Heart right ventricle (tissue), 16 donors: ENCODE measurements around the gene RAET1L. TPM values are rescaled to one million over a fixed set of nuclear protein-coding genes. Genes with fewer than 3 reads are reported as not detected.

ENCODE experiments used
- ATAC-seq, 8 donors: fragments of 200-7000 bp; cut with Tn5 transposase; one replicate each; pipeline ENCODE4 v1.9.1; 2020; ENCODE audit warnings: mild to moderate bottlenecking in 8 of 8, moderate library complexity in 8 of 8, moderate number of reproducible peaks in 1 of 8
- DNase-seq, 2 donors: peaks; one replicate each; pipeline ENCODE4 v3.0.0-alpha.2; 2020
- H3K27ac ChIP-seq, 10 donors: fragments of 200-600 bp; sonication (generic) in 2 of 10; one replicate each; pipeline versions ENCODE4 v1.5.0 to v1.8.0; 2020 to 2022; ENCODE audit warnings: mild to moderate bottlenecking in 3 of 10
- H3K27me3 ChIP-seq, 7 donors: fragments of 200-600 bp; one replicate each; pipeline ENCODE4 v1.8.0; 2021 to 2022; ENCODE audit warnings: mild to moderate bottlenecking in 2 of 7
- H3K36me3 ChIP-seq, 9 donors: fragments of 200-600 bp; sonication (generic) in 1 of 9; one replicate each; pipeline versions ENCODE4 v1.5.0 to v1.8.0; 2020 to 2022; ENCODE audit warnings: mild to moderate bottlenecking in 2 of 9
- H3K4me1 ChIP-seq, 9 donors: fragments of 200-600 bp; sonication (generic) in 1 of 9; one replicate each; pipeline versions ENCODE4 v1.5.0 to v1.8.0; 2020 to 2022; ENCODE audit warnings: mild to moderate bottlenecking in 4 of 9
- H3K4me3 ChIP-seq, 10 donors: fragments of 200-600 bp; sonication (generic) in 2 of 10; one replicate each; pipeline versions ENCODE4 v1.5.0 to v1.8.0; 2020 to 2022; ENCODE audit warnings: mild to moderate bottlenecking in 7 of 10, moderate library complexity in 2 of 10
- H3K9me3 ChIP-seq, 11 donors: fragments of 200-600 bp in 10 of 11; sonication (generic) in 2 of 11; one replicate each; pipeline versions ENCODE4 v1.5.0 to v1.8.0; 2013 to 2022; ENCODE audit warnings: mild to moderate bottlenecking in 2 of 11, control low read depth in 1 of 11, moderate library complexity in 1 of 11
- CTCF ChIP-seq, 9 donors: fragments of 200-600 bp; sonication (generic) in 2 of 9; IDR thresholded peaks; one replicate each; pipeline versions ENCODE4 v1.5.0 to v1.8.0; 2021 to 2022; ENCODE audit warnings: antibody characterized with exemption in 9 of 9, mild to moderate bottlenecking in 5 of 9, moderate library complexity in 1 of 9
- WGBS, 2 donors: extraction: QIAGEN DNeasy Blood & Tissue Kit; methylation state at CpG; one replicate each; pipeline ENCODE4 v1.1.7; 2013; ENCODE audit warnings: inconsistent platforms in 1 of 2; 5-methylcytosine and 5-hydroxymethylcytosine counted together
- intact Hi-C, 10 donors: fragments of 100-400 bp; cut with DNase I; formaldehyde crosslinking; loops; one replicate each; pipeline versions ENCODE4 v1.11.1 to v1.14.2; 2022
- polyA plus RNA-seq, 2 donors: library from polyadenylated mRNA; stranded (reverse); fragments of 200-250 nt; gene quantifications; one replicate each; pipeline ENCODE4 v1.2.3, GENCODE V29; 2013
- total RNA-seq, 10 donors: library from RNA; stranded (reverse); fragmentation: NEBNext Ultra II Directional in 3 of 10; extraction: Animal tissue kit (Norgen Biotek cat#: 25700) in 3 of 10; gene quantifications; one replicate each; pipeline versions ENCODE4 v1.2.1 to v1.2.4, GENCODE V29; 2021 to 2023
- donor health status: Arrhythmogenic right ventricular cardiomyopathy.
- donor health status: ischemic (EF 13 %, LVEDD 7.1; RV severe dilation, severe dysfunction).
- donor health status: healthy with polysubstance abuse.
- donor health status: DM: no; HTN: yes; CAD: no.
- donor health status: DM: no; HTN: no; CAD: no.
- donor health status: ischemic (EF 25% LVEDD 6.9; RV normal size, moderate dysfunction).
- donor health status: ischemic (EF 25% LVEDD 5.7; RV mildly dilated, moderate dysfunction).
- donor health status: healthy.
- donor health status: DM: yes; HTN: yes; CAD: no.
- donor health status: Ischemic cardiomyopathy.
- donor health status: ischemic (EF 35%, LVEDD 5.7; RV mildly dilated, moderate dysfunction).
- donor health status: nonischemic (EF 11% LVEDD 7.7; RV severe dilation, severe dysfunction).
- donor health status: DM: yes; HTN: yes; CAD: no.
- donor health status: PGD.
- donor health status: ischemic (EF 29% LVEDD 5.4; RV normal size, mild dysfunction).
- donor health status: nonischemic (EF 23%, LVEDD 6.1; RV moderate dilation, normal function).

The RAET1L gene
- total and polyA plus RNA-seq, 12 donors, result 0.03 TPM; not detected in 11

- no peak for TF ChIP-seq CTCF (IDR thresholded peaks at IDR 0.05)
- WGBS, 2 donors, result 77 to 87% methylated on average over 6 of the region's 6 CpGs
- intact Hi-C loops, result no loop called here
- no peak overlapping the region for H3K27ac ChIP-seq
- DNase-seq, result no peak
- ATAC-seq, result peak in 1 of 8 donors; percentile 11
- H3K36me3 ChIP-seq, result no peaks in the 10 kb centered on the region
- no peak overlapping the region for H3K4me3 ChIP-seq
- peaks cover 2 to 13% (median 11%) of the 10 kb centered on the region in 9 donors for H3K4me1 ChIP-seq
- H3K27me3 ChIP-seq, result peaks cover 17 to 54% (median 46%) of the 10 kb centered on the region in 7 donors
- H3K9me3 ChIP-seq, result no peaks in the 10 kb centered on the region
These were observed 8.0 kb upstream of the RAET1L start for GRCh38 chr6:150033207-150033771.

GRCh38 chr6:150032598-150032997, 7.3 kb upstream of the RAET1L start:
- Histone ChIP-seq H3K4me1 (peaks cover 0 to 7% (median 4%) of the 10 kb centered on the region in 9 donors), H3K36me3 (no peaks in the 10 kb centered on the region), H3K9me3 (no peaks in the 10 kb centered on the region), H3K27me3 (peaks cover 11 to 54% (median 46%) of the 10 kb centered on the region in 7 donors), H3K27ac (no peak overlapping the region), H3K4me3 (no peak overlapping the region)
- intact Hi-C loops, result no loop called here
- WGBS, 2 donors, result 87 to 89% methylated on average over 8 of the region's 8 CpGs
- no peak for TF ChIP-seq CTCF (IDR thresholded peaks at IDR 0.05)
- ATAC-seq, result no peak
- no peak for DNase-seq

- ATAC-seq (no peak), DNase-seq (no peak)
- no peak for TF ChIP-seq CTCF (IDR thresholded peaks at IDR 0.05)
- intact Hi-C loops, result no loop called here
- Histone ChIP-seq H3K27ac (no peak overlapping the region), H3K36me3 (no peaks in the 10 kb centered on the region), H3K27me3 (peaks cover 8 to 54% (median 46%) of the 10 kb centered on the region in 7 donors), H3K9me3 (no peaks in the 10 kb centered on the region), H3K4me1 (peaks cover 0 to 6% (median 4%) of the 10 kb centered on the region in 9 donors), H3K4me3 (no peak overlapping the region)
- 79 to 83% methylated on average over 3 of the region's 3 CpGs for WGBS, 2 donors
These were observed 5.3 kb upstream of the RAET1L start for GRCh38 chr6:150030611-150031010.

- no peaks in the 10 kb centered on the region for H3K36me3 ChIP-seq
- no peak overlapping the region for H3K27ac ChIP-seq
- DNase-seq, result no peak
- TF ChIP-seq CTCF (IDR thresholded peaks at IDR 0.05), result no peak
- H3K9me3 ChIP-seq, result no peaks in the 10 kb centered on the region
- peaks cover 0 to 14% (median 11%) of the 10 kb centered on the region in 9 donors for H3K4me1 ChIP-seq
- H3K4me3 ChIP-seq, result no peak overlapping the region
- H3K27me3 ChIP-seq, result peaks cover 0 to 54% (median 47%) of the 10 kb centered on the region in 7 donors
- whole genome bisulfite sequencing, 2 donors, result 70 to 77% methylated on average over 4 of the region's 4 CpGs
- intact Hi-C loops, result loop anchor here in 1 of 10 donors (10.0 kb wide), 1 partner anchor 205 kb away; no protein-coding TSS in a partner anchor
- ATAC-seq, result no peak
These were observed 4.4 kb upstream of the RAET1L start for GRCh38 chr6:150029749-150030148.
